Peyer's patch (tissue), 4 donors: Measurements from ENCODE around the gene CLCF1. TPM values are rescaled to one million over a fixed set of nuclear protein-coding genes. Genes with fewer than 3 reads are reported as not detected.

Source experiments
- DNase-seq, 3 donors: peaks; one replicate each; pipeline ENCODE4 v3.0.0-alpha.2; 2017 to 2019
- H3K27ac ChIP-seq, 4 donors: fragments of 200-600 bp; sonication (generic); one replicate each; pipeline ENCODE4 v1.5.1; 2016 to 2019
- H3K27me3 ChIP-seq, 2 donors: fragments of 200-600 bp; sonication (generic); one replicate each; pipeline ENCODE4 v1.5.1; 2019
- H3K36me3 ChIP-seq, 3 donors: fragments of 200-600 bp; sonication (generic); one replicate each; pipeline ENCODE4 v1.5.1; 2016 to 2019
- H3K4me1 ChIP-seq, 4 donors: fragments of 200-600 bp; sonication (generic); one replicate each; pipeline ENCODE4 v1.5.1; 2016 to 2019
- H3K4me3 ChIP-seq, 4 donors: fragments of 200-600 bp; sonication (generic); 1 replicate in 3 of 4; 2 replicates in 1 of 4; pipeline ENCODE4 v1.5.1; 2016 to 2019; ENCODE audit warnings: mild to moderate bottlenecking in 1 of 4
- H3K9me3 ChIP-seq, 4 donors: fragments of 200-600 bp; sonication (generic); one replicate each; pipeline ENCODE4 v1.5.1; 2016 to 2019; ENCODE audit warnings: mild to moderate bottlenecking in 1 of 4
- POLR2A ChIP-seq, 2 donors: fragments of 450-650 bp; IDR thresholded peaks; one replicate each; pipeline ENCODE4 v1.5.1; 2017; ENCODE audit warnings: antibody characterized with exemption in 2 of 2, mild to moderate bottlenecking in 2 of 2, moderate library complexity in 2 of 2
- total RNA-seq, 4 donors: library from RNA; depleted of rRNA; stranded (reverse); fragments of >200 nt; gene quantifications; one replicate each; pipeline ENCODE4 v1.1.0, GENCODE V29; 2016
- TF ChIP-seq, protein P1 (sequence below), 6 experiments: fragments of 450-650 bp in 4 of 6; fragments of 200-600 bp in 2 of 6; sonication (generic) in 1 of 6; IDR thresholded peaks; one replicate each; pipeline ENCODE4 v1.5.1; 2017 to 2019; ENCODE audit warnings: antibody characterized with exemption in 6 of 6, mild to moderate bottlenecking in 3 of 6, moderate library complexity in 1 of 6

CLCF1 gene
- total RNA-seq, 4 donors from 2014 or later, result 1.2 to 14.9 (median 7.5) TPM

DNA sequence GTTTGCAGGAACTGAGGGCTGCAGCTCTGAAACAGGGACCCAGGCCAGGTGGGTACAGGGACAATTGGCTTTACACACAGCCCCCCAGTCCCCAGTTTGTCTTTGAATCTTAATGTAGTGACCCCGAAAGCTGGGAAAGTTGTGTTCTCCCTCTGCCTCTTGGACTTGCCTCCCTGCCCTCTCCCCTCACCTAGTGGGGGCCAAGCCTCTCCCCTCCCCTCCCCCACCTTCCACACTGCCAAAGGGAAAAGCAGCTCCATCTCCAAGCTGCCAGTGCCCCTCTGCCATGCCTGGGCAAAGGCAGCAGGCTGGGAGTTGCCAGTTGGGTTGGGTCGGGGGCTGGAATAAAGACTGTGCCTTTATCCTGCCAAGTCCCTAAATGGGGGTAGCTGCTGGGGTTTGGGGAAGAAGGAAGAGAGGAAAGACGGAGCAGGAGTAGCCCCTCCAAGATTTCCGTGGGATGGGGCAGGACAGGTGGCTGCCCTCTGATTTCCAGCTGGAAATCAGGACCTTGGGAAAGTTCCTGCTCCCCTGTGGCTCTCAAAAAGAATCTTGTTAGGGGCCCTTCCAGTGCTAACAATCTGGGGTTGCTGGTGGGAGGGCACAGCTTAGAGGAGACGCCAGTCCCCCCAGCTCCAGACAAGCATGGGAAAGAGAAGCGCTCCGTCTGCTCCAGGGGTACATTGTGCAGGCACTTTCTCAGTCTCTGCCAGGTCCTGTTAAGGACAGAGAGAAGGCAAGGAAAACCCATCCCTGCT, 2.8 kb upstream of the CLCF1 start:
- Histone ChIP-seq H3K36me3 (no peaks in the 10 kb centered on the region), H3K4me3 (no peak overlapping the region), H3K27ac (no peak overlapping the region), H3K9me3 (no peaks in the 10 kb centered on the region), H3K4me1 (peaks cover 3 to 40% (median 18%) of the 10 kb centered on the region in 4 donors), H3K27me3 (no peaks in the 10 kb centered on the region)
- no peak for DNase-seq
- TF ChIP-seq POLR2A (IDR thresholded peaks at IDR 0.05), result no peak
- TF ChIP-seq, protein P1, sequence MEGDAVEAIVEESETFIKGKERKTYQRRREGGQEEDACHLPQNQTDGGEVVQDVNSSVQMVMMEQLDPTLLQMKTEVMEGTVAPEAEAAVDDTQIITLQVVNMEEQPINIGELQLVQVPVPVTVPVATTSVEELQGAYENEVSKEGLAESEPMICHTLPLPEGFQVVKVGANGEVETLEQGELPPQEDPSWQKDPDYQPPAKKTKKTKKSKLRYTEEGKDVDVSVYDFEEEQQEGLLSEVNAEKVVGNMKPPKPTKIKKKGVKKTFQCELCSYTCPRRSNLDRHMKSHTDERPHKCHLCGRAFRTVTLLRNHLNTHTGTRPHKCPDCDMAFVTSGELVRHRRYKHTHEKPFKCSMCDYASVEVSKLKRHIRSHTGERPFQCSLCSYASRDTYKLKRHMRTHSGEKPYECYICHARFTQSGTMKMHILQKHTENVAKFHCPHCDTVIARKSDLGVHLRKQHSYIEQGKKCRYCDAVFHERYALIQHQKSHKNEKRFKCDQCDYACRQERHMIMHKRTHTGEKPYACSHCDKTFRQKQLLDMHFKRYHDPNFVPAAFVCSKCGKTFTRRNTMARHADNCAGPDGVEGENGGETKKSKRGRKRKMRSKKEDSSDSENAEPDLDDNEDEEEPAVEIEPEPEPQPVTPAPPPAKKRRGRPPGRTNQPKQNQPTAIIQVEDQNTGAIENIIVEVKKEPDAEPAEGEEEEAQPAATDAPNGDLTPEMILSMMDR (IDR thresholded peaks at IDR 0.05), result no peak

DNA sequence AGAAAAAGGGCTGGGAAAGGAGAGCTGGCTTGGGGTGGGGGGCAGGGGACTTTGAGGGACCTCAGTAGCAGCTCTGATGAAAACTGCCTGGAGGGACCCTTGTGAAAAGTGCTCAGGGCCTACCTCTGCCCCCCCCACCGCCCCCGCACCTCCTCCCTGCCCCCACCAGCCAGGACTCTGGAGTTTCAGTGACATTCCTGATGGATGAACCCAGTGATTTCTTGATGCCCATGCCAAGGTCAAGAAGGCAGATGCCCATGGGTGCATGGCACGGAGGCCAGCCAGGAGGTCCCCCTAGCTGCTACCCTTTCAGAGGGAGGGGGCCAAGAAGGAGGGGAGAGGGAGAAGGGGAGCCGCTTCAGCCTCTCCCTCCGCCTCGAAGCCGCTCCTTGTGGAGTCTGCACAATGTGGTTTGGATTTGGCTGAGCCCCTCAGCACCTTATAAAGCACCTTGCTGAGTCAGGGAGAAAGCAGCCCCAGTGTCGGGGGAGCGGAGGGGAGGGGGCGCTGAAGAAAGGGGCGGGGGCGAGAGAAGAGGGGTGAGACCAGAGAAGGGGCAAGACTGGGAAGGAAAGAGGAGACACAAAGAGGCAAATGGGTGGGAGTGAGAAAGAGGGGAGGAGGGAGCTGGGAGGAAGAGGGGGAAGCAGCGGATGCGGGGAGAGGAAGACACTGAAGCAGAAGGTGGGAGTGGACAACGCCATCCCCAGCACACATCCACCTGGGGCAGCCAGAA, 2.1 kb upstream of the CLCF1 start:
- DNase-seq, result no peak
- no peak for TF ChIP-seq POLR2A (IDR thresholded peaks at IDR 0.05)
- TF ChIP-seq, protein P1 (IDR thresholded peaks at IDR 0.05), result no peak
- H3K27ac ChIP-seq, result no peak overlapping the region
- H3K27me3 ChIP-seq, result no peaks in the 10 kb centered on the region
- no peaks in the 10 kb centered on the region for H3K36me3 ChIP-seq
- no peak overlapping the region for H3K4me3 ChIP-seq
- H3K4me1 ChIP-seq, result peaks cover 3 to 47% (median 23%) of the 10 kb centered on the region in 4 donors
- H3K9me3 ChIP-seq, result no peaks in the 10 kb centered on the region

DNA sequence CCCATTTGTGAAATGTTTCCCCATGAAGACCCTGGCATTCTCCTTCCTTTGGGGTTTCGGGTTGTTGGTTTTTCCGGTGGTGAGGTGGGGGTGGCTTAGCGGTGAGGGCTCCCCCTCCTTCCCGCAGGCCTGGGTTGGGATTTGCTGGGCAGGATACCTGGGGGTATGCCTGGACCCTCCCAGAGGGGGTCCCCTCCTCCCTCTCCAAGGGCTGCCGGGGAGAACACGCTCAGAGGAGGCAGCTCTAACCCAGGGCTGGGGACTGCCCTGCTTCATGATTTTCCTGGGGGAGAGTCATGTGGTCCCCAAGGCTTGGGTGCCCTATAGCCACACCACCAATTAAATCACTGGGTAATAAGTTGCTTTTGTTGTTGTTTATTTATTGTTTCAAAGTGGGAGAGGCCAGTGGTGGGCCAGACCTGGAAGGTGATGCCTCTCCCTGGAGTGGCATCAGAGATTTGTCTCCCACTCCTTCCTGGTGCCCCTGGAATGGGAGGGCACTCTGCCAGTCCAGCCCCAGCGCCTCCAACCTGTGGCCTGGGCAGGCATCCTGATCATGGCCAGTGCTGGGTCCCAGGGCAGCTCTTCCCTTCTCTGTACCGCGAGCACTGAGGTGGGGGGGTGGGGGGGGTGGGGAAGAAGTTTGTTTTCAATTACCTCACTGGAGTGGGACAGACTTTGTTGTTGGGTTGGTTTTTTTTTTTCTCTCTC, 1.3 kb upstream of the CLCF1 start:
- Histone ChIP-seq H3K27ac (peak overlapping the region; percentile 90 to 96 (median 94)), H3K4me3 (peak overlapping the region in 2 of 4 donors; percentile 79 to 95), H3K36me3 (no peaks in the 10 kb centered on the region), H3K4me1 (peaks cover 3 to 55% (median 24%) of the 10 kb centered on the region in 4 donors), H3K9me3 (no peaks in the 10 kb centered on the region), H3K27me3 (no peaks in the 10 kb centered on the region)
- no peak for DNase-seq
- TF ChIP-seq POLR2A (IDR thresholded peaks at IDR 0.05), result no peak
- TF ChIP-seq, protein P1 (IDR thresholded peaks at IDR 0.05), result no peak

GRCh38 chr11:67373648-67374570, 511 bp upstream of the CLCF1 start:
- peak in 1 of 2 donors; percentile 27 for TF ChIP-seq POLR2A (IDR thresholded peaks at IDR 0.05)
- TF ChIP-seq, protein P1 (IDR thresholded peaks at IDR 0.05), result peak; percentile 24 to 65 (median 54)
- DNase-seq, result peak; percentile 79 to 92 (median 87)
- Histone ChIP-seq H3K9me3 (no peaks in the 10 kb centered on the region), H3K4me1 (peaks cover 3 to 56% (median 24%) of the 10 kb centered on the region in 4 donors), H3K27me3 (no peaks in the 10 kb centered on the region), H3K36me3 (no peaks in the 10 kb centered on the region), H3K27ac (peak overlapping the region; percentile 90 to 96 (median 94)), H3K4me3 (peak overlapping the region; percentile 79 to 95 (median 89))
